ENCODE data around the gene TEX22.
A peak's percentile ranks its signal among the peaks of the same experiment; 100 is the strongest.

Gene TEX22

GRCh38 chr14:105419195-105420091 lies 21.1 kb downstream of the TEX22 start, which contains the start of gene MTA1 (continued):
- TF ChIP-seq IKZF3 (tag by site-specific recombination; IDR thresholded peaks at IDR 0.05) (0 out of 2 replicates have a peak, but pooled peaks have one; percentile 12), ZIC2 (tag by site-specific recombination; IDR thresholded peaks at IDR 0.05) (peak; percentile 54), SP3 (tag by site-specific recombination; IDR thresholded peaks at IDR 0.05) (peak; percentile 29; the same call in 1 of the 2 replicates), ZNF248 (tag by site-specific recombination; IDR thresholded peaks at IDR 0.05) (no peak), KLF7 (tag by site-specific recombination; IDR thresholded peaks at IDR 0.05; ENCODE audit: borderline replicate concordance) (0 out of 2 replicates have a peak, but pooled peaks have one; percentile 45), ZXDB (tag by site-specific recombination; IDR thresholded peaks at IDR 0.05) (peak; percentile 66; the same call in 1 of the 2 replicates), TRIM28 (IDR thresholded peaks at IDR 0.05; ENCODE audit: borderline replicate concordance, low read length) (no peak), ZNF670 (tag by site-specific recombination; IDR thresholded peaks at IDR 0.05; ENCODE audit: low read depth) (no peak), ZNF423 (tag by site-specific recombination; IDR thresholded peaks at IDR 0.05) (no peak), ZNF529 (tag by site-specific recombination; IDR thresholded peaks at IDR 0.05; ENCODE audit: insufficient replicate concordance) (no peak), ZNF211 (tag by site-specific recombination; IDR thresholded peaks at IDR 0.05; ENCODE audit: low read depth) (no peak), ZNF837 (tag by site-specific recombination; IDR thresholded peaks at IDR 0.05) (no peak), ZNF747 (tag by site-specific recombination; IDR thresholded peaks at IDR 0.05) (no peak), TCF7L2 (IDR thresholded peaks at IDR 0.05; ENCODE audit: borderline replicate concordance, low read depth, low read length) (no peak), ZNF660 (tag by site-specific recombination; IDR thresholded peaks at IDR 0.05) (no peak), ZNF394 (tag by site-specific recombination; IDR thresholded peaks at IDR 0.05; ENCODE audit: borderline replicate concordance) (no peak), ZNF366 (tag by site-specific recombination; conservative IDR thresholded peaks at IDR 0.05) (no peak), ZNF785 (tag by site-specific recombination; IDR thresholded peaks at IDR 0.05) (no peak), ZNF311 (tag by site-specific recombination; IDR thresholded peaks at IDR 0.05; ENCODE audit: borderline replicate concordance) (no peak), HOXD13 (CRISPR knock-in tag; IDR thresholded peaks at IDR 0.05; ENCODE audit: borderline replicate concordance) (no peak), ZNF792 (tag by site-specific recombination; IDR thresholded peaks at IDR 0.05) (no peak), ZNF76 (tag by site-specific recombination; IDR thresholded peaks at IDR 0.05; ENCODE audit: borderline replicate concordance, low read depth) (no peak), ZBTB17 (tag by site-specific recombination; IDR thresholded peaks at IDR 0.05) (no peak), ZNF629 (tag by site-specific recombination; IDR thresholded peaks at IDR 0.05) (no peak), ZNF548 (tag by site-specific recombination; IDR thresholded peaks at IDR 0.05) (no peak), KLF10 (tag by site-specific recombination; IDR thresholded peaks at IDR 0.05) (no peak), ZNF585B (tag by site-specific recombination; IDR thresholded peaks at IDR 0.05) (no peak), ZBTB48 (tag by site-specific recombination; IDR thresholded peaks at IDR 0.05) (peak; percentile 49; the same call in 1 of the 2 replicates)
- TF ChIP-seq, protein P1, sequence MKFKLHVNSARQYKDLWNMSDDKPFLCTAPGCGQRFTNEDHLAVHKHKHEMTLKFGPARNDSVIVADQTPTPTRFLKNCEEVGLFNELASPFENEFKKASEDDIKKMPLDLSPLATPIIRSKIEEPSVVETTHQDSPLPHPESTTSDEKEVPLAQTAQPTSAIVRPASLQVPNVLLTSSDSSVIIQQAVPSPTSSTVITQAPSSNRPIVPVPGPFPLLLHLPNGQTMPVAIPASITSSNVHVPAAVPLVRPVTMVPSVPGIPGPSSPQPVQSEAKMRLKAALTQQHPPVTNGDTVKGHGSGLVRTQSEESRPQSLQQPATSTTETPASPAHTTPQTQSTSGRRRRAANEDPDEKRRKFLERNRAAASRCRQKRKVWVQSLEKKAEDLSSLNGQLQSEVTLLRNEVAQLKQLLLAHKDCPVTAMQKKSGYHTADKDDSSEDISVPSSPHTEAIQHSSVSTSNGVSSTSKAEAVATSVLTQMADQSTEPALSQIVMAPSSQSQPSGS (tag by site-specific recombination; IDR thresholded peaks at IDR 0.05; ENCODE audit: low read depth): no peak
- TF ChIP-seq, protein P2, sequence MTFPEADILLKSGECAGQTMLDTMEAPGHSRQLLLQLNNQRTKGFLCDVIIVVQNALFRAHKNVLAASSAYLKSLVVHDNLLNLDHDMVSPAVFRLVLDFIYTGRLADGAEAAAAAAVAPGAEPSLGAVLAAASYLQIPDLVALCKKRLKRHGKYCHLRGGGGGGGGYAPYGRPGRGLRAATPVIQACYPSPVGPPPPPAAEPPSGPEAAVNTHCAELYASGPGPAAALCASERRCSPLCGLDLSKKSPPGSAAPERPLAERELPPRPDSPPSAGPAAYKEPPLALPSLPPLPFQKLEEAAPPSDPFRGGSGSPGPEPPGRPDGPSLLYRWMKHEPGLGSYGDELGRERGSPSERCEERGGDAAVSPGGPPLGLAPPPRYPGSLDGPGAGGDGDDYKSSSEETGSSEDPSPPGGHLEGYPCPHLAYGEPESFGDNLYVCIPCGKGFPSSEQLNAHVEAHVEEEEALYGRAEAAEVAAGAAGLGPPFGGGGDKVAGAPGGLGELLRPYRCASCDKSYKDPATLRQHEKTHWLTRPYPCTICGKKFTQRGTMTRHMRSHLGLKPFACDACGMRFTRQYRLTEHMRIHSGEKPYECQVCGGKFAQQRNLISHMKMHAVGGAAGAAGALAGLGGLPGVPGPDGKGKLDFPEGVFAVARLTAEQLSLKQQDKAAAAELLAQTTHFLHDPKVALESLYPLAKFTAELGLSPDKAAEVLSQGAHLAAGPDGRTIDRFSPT (tag by site-specific recombination; IDR thresholded peaks at IDR 0.05): peak; percentile 45; the same call in 1 of the 2 replicates
- TF ChIP-seq, protein P3, sequence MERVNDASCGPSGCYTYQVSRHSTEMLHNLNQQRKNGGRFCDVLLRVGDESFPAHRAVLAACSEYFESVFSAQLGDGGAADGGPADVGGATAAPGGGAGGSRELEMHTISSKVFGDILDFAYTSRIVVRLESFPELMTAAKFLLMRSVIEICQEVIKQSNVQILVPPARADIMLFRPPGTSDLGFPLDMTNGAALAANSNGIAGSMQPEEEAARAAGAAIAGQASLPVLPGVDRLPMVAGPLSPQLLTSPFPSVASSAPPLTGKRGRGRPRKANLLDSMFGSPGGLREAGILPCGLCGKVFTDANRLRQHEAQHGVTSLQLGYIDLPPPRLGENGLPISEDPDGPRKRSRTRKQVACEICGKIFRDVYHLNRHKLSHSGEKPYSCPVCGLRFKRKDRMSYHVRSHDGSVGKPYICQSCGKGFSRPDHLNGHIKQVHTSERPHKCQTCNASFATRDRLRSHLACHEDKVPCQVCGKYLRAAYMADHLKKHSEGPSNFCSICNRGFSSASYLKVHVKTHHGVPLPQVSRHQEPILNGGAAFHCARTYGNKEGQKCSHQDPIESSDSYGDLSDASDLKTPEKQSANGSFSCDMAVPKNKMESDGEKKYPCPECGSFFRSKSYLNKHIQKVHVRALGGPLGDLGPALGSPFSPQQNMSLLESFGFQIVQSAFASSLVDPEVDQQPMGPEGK (tag by site-specific recombination; IDR thresholded peaks at IDR 0.05): peak; percentile 57; the same call in 1 of the 2 replicates
- TF ChIP-seq, protein P4, sequence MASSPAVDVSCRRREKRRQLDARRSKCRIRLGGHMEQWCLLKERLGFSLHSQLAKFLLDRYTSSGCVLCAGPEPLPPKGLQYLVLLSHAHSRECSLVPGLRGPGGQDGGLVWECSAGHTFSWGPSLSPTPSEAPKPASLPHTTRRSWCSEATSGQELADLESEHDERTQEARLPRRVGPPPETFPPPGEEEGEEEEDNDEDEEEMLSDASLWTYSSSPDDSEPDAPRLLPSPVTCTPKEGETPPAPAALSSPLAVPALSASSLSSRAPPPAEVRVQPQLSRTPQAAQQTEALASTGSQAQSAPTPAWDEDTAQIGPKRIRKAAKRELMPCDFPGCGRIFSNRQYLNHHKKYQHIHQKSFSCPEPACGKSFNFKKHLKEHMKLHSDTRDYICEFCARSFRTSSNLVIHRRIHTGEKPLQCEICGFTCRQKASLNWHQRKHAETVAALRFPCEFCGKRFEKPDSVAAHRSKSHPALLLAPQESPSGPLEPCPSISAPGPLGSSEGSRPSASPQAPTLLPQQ (tag by site-specific recombination; IDR thresholded peaks at IDR 0.05): 0 out of 2 replicates have a peak, but pooled peaks have one; percentile 28
- TF ChIP-seq, protein P5, sequence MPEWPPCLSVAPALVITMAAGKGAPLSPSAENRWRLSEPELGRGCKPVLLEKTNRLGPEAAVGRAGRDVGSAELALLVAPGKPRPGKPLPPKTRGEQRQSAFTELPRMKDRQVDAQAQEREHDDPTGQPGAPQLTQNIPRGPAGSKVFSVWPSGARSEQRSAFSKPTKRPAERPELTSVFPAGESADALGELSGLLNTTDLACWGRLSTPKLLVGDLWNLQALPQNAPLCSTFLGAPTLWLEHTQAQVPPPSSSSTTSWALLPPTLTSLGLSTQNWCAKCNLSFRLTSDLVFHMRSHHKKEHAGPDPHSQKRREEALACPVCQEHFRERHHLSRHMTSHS (tag by site-specific recombination; IDR thresholded peaks at IDR 0.05): no peak
